Sigmoid colon (tissue), 7 donors: ENCODE results near the gene GGTLC2. TPM values are rescaled to one million over a fixed set of nuclear protein-coding genes. Genes with fewer than 3 reads are reported as not detected.

ENCODE experiments used
- DNase-seq: peaks from one replicate; pipeline ENCODE4 v3.0.0-alpha.2; 2019
- H3K27ac ChIP-seq, 4 donors: fragments of 200-600 bp; sonication (generic); one replicate each; pipeline ENCODE4 v1.5.1; 2016 to 2019; ENCODE audit warnings: mild to moderate bottlenecking in 1 of 4
- H3K27me3 ChIP-seq, 3 donors: fragments of 200-600 bp; sonication (generic); one replicate each; pipeline ENCODE4 v1.5.1; 2019; ENCODE audit warnings: mild to moderate bottlenecking in 1 of 3
- H3K36me3 ChIP-seq, 4 donors: fragments of 200-600 bp; sonication (generic); one replicate each; pipeline ENCODE4 v1.5.1; 2016 to 2019
- H3K4me1 ChIP-seq, 4 donors: fragments of 200-600 bp; sonication (generic); one replicate each; pipeline ENCODE4 v1.5.1; 2017 to 2019
- H3K4me3 ChIP-seq, 4 donors: fragments of 200-600 bp; sonication (generic); one replicate each; pipeline ENCODE4 v1.5.1; 2017 to 2019; ENCODE audit warnings: mild to moderate bottlenecking in 2 of 4, moderate library complexity in 1 of 4
- H3K9me3 ChIP-seq, 4 donors: fragments of 200-600 bp in 3 of 4; sonication (generic) in 3 of 4; one replicate each; pipeline versions ENCODE4 v1.5.1 to v1.6.1; 2013 to 2019
- EP300 ChIP-seq, 4 donors: sonication (generic); formaldehyde crosslinking; IDR thresholded peaks; one replicate each; pipeline ENCODE4 v1.6.1; 2017; ENCODE audit warnings: antibody characterized with exemption in 4 of 4
- POLR2A ChIP-seq, 2 donors: fragments of 450-650 bp; IDR thresholded peaks; one replicate each; pipeline ENCODE4 v1.6.1; 2016; ENCODE audit warnings: antibody characterized with exemption in 2 of 2, mild to moderate bottlenecking in 2 of 2, moderate library complexity in 2 of 2
- POLR2AphosphoS5 ChIP-seq, 4 donors: sonication (generic); formaldehyde crosslinking; IDR thresholded peaks; one replicate each; pipeline ENCODE4 v1.6.1; 2017; ENCODE audit warnings: antibody characterized with exemption in 4 of 4
- WGBS, 2 donors: extraction: QIAGEN DNeasy Blood & Tissue Kit; methylation state at CpG; one replicate each; pipeline ENCODE4 v1.1.7; 2013; 5-methylcytosine and 5-hydroxymethylcytosine counted together
- intact Hi-C: fragments of 100-400 bp; cut with DNase I; formaldehyde crosslinking; loops from one replicate; pipeline ENCODE4 v1.15.1; 2023
- polyA plus RNA-seq, 3 donors: library from polyadenylated mRNA; stranded (reverse); fragments of 200-250 nt; gene quantifications; one replicate each; pipeline ENCODE4 v1.2.3, GENCODE V29; 2013
- small RNA-seq, 3 donors: library from RNA; depleted of rRNA; stranded (forward); fragments of <200 nt; gene quantifications; one replicate each; pipeline ENCODE3, GENCODE V24; 2016
- total RNA-seq, 4 donors: library from RNA; depleted of rRNA; stranded (reverse); fragments of >200 nt; gene quantifications; one replicate each; pipeline ENCODE4 v1.1.0, GENCODE V29; 2016
- TF ChIP-seq, protein P1 (sequence below), 4 experiments: fragments of 450-650 bp in 3 of 4; fragments of 200-600 bp in 1 of 4; IDR thresholded peaks; one replicate each; pipeline ENCODE4 v1.5.1; 2016 to 2019; ENCODE audit warnings: antibody characterized with exemption in 4 of 4, mild to moderate bottlenecking in 3 of 4, moderate library complexity in 2 of 4
- donor health status: healthy with polysubstance abuse.
- donor health status: Bipolar disorder and iron deficiency.
- donor health status: healthy.

The GGTLC2 gene
- total and polyA plus RNA-seq, 7 donors: not detected

GRCh38 chr22:22693531-22693884 is 49.1 kb downstream of the GGTLC2 start:
- H3K27ac ChIP-seq: no peak overlapping the region
- DNase-seq: no peak
- TF ChIP-seq, protein P1, sequence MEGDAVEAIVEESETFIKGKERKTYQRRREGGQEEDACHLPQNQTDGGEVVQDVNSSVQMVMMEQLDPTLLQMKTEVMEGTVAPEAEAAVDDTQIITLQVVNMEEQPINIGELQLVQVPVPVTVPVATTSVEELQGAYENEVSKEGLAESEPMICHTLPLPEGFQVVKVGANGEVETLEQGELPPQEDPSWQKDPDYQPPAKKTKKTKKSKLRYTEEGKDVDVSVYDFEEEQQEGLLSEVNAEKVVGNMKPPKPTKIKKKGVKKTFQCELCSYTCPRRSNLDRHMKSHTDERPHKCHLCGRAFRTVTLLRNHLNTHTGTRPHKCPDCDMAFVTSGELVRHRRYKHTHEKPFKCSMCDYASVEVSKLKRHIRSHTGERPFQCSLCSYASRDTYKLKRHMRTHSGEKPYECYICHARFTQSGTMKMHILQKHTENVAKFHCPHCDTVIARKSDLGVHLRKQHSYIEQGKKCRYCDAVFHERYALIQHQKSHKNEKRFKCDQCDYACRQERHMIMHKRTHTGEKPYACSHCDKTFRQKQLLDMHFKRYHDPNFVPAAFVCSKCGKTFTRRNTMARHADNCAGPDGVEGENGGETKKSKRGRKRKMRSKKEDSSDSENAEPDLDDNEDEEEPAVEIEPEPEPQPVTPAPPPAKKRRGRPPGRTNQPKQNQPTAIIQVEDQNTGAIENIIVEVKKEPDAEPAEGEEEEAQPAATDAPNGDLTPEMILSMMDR (IDR thresholded peaks at IDR 0.05): no peak
- TF ChIP-seq EP300 (IDR thresholded peaks at IDR 0.05) (no peak), POLR2A (IDR thresholded peaks at IDR 0.05) (no peak), POLR2AphosphoS5 (IDR thresholded peaks at IDR 0.05) (no peak)
- H3K27me3 ChIP-seq: no peaks in the 10 kb centered on the region
- WGBS, 2 donors: 56 to 58% methylated on average over 2 of the region's 2 CpGs
- no peaks in the 10 kb centered on the region for H3K4me1 ChIP-seq
- no peaks in the 10 kb centered on the region for H3K36me3 ChIP-seq
- H3K4me3 ChIP-seq: no peak overlapping the region
- no peaks in the 10 kb centered on the region for H3K9me3 ChIP-seq
- intact Hi-C loops: no loop called here

- intact Hi-C loops: no loop called here
- TF ChIP-seq EP300 (IDR thresholded peaks at IDR 0.05): no peak
- no peak for TF ChIP-seq POLR2AphosphoS5 (IDR thresholded peaks at IDR 0.05)
- TF ChIP-seq POLR2A (IDR thresholded peaks at IDR 0.05): no peak
- TF ChIP-seq, protein P1 (IDR thresholded peaks at IDR 0.05): no peak
- Histone ChIP-seq H3K9me3 (no peaks in the 10 kb centered on the region), H3K36me3 (no peaks in the 10 kb centered on the region), H3K4me3 (no peak overlapping the region), H3K27me3 (no peaks in the 10 kb centered on the region), H3K27ac (no peak overlapping the region), H3K4me1 (no peaks in the 10 kb centered on the region)
- WGBS, 2 donors: 89 to 96% methylated on average over 1 of the region's 1 CpG
- DNase-seq: no peak
These were observed 49.7 kb downstream of the GGTLC2 start for GRCh38 chr22:22694106-22694505.

- intact Hi-C loops: no loop called here
- 89 to 90% methylated on average over 5 of the region's 5 CpGs for WGBS, 2 donors
- Histone ChIP-seq H3K27me3 (no peaks in the 10 kb centered on the region), H3K9me3 (no peaks in the 10 kb centered on the region), H3K4me1 (no peaks in the 10 kb centered on the region), H3K36me3 (no peaks in the 10 kb centered on the region), H3K4me3 (no peak overlapping the region), H3K27ac (no peak overlapping the region)
- DNase-seq: no peak
- TF ChIP-seq POLR2A (IDR thresholded peaks at IDR 0.05) (no peak), POLR2AphosphoS5 (IDR thresholded peaks at IDR 0.05) (no peak), EP300 (IDR thresholded peaks at IDR 0.05) (no peak)
- TF ChIP-seq, protein P1 (IDR thresholded peaks at IDR 0.05): no peak
These were observed 51.7 kb downstream of the GGTLC2 start for GRCh38 chr22:22696104-22696503.

Small RNA genes lying within 50 kb of the gene (small RNA-seq; reads per million reads assigned to genes)
- gene AC244250.2 (0 reads per million in 3 donors), gene IGLV3-29 (0 reads per million in 3 donors), gene IGLVVI-25-1 (0 reads per million in 3 donors)

Other genes starting within 250 kb of the GGTLC2 start
- gene ZNF280B, start 135.9 kb upstream of the GGTLC2 start, total RNA-seq: 1 to 10 TPM in 1 of 4 donors, under 1 TPM in 3; 0.36 to 1.1 (median 0.45) TPM
- under 1 TPM; under 0.01 to 0.44 (median 0.23) TPM for gene ZNF280B, start 135.9 kb upstream of the GGTLC2 start, polyA plus RNA-seq
- gene ZNF280A, start 124.3 kb upstream of the GGTLC2 start, total RNA-seq: not detected
- gene ZNF280A, start 124.3 kb upstream of the GGTLC2 start, polyA plus RNA-seq: not detected
- gene PRAME, start 85.3 kb upstream of the GGTLC2 start, total RNA-seq: under 1 TPM in 1 of 4 donors, not detected in 3; 0.16 TPM
- under 1 TPM in 1 of 3 donors, not detected in 2; 0.06 TPM for gene PRAME, start 85.3 kb upstream of the GGTLC2 start, polyA plus RNA-seq
- gene IGLL5, start 243.2 kb downstream of the GGTLC2 start, total RNA-seq: under 1 TPM in 1 of 4 donors, not detected in 3; 0.99 TPM
- gene IGLL5, start 243.2 kb downstream of the GGTLC2 start, polyA plus RNA-seq: 10 to 100 TPM; 10.2 to 39.6 (median 18.3) TPM